Limb (tissue), 2 donors: ENCODE results near the gene PEX19.

Experiments used
- DNase-seq, 2 donors: peaks; one replicate each; pipeline ENCODE4 v3.0.0-alpha.2; 2016; ENCODE audit errors: extremely low spot score in 2 of 2

The PEX19 gene

GRCh38 chr1:160277987-160278386, 6.9 kb downstream of the PEX19 start:
- DNase-seq, result no peak

- no peak for DNase-seq
Observed at GRCh38 chr1:160277330-160277729, 7.6 kb downstream of the PEX19 start.

GRCh38 chr1:160271025-160271424, 13.9 kb downstream of the PEX19 start:
- no peak for DNase-seq

GRCh38 chr1:160267284-160267991, 17.5 kb downstream of the PEX19 start:
- no peak for DNase-seq

- no peak for DNase-seq
Observed at GRCh38 chr1:160264795-160265307, 20.1 kb downstream of the PEX19 start.

- DNase-seq, result peak; percentile 98 to 99
Observed at GRCh38 chr1:160261893-160262794, 22.8 kb downstream of the PEX19 start, which contains the start of gene DCAF8. Gene DCAF8 (minus strand): TSS chr1:160262549. CDS start chr1:160244008, 18,541 bp downstream.

- no peak for DNase-seq
Observed at GRCh38 chr1:160261556-160261892, 23.4 kb downstream of the PEX19 start.

- peak in 1 of 2 donors; percentile 22 for DNase-seq
Observed at GRCh38 chr1:160260406-160261382, 24.2 kb downstream of the PEX19 start.

GRCh38 chr1:160258177-160258798, 26.6 kb downstream of the PEX19 start:
- no peak for DNase-seq

GRCh38 chr1:160257411-160258015, 27.4 kb downstream of the PEX19 start:
- DNase-seq, result no peak

GRCh38 chr1:160256396-160257046, 28.4 kb downstream of the PEX19 start:
- DNase-seq, result no peak

GRCh38 chr1:160255781-160256300, 29.1 kb downstream of the PEX19 start:
- DNase-seq, result no peak

- peak; percentile 58 to 73 for DNase-seq
Observed at GRCh38 chr1:160251687-160252526, 33.0 kb downstream of the PEX19 start.

- peak in 1 of 2 donors; percentile 33 for DNase-seq
Observed at GRCh38 chr1:160251011-160251410, 33.9 kb downstream of the PEX19 start.

- DNase-seq, result no peak
Observed at GRCh38 chr1:160247053-160247452, 37.9 kb downstream of the PEX19 start.

GRCh38 chr1:160245434-160245833, 39.5 kb downstream of the PEX19 start:
- DNase-seq, result no peak

- DNase-seq, result no peak
Observed at GRCh38 chr1:160244209-160244608, 40.7 kb downstream of the PEX19 start.

- no peak for DNase-seq
Observed at GRCh38 chr1:160243767-160244166, 41.2 kb downstream of the PEX19 start.
